Fibroblast of mammary gland (primary cell): ENCODE measurements around the gene SNED1.

Experiments
- DNase-seq: peaks from one replicate; pipeline ENCODE4 v3.0.0-alpha.2; 2010; ENCODE audit warnings: low read depth
- H3K4me3 ChIP-seq: 2 replicates; pipeline ENCODE4 v1.5.1; 2011; ENCODE audit warnings: low read depth, mild to moderate bottlenecking, low read length, moderate library complexity; ENCODE audit not compliant: control insufficient read depth
- TF ChIP-seq, protein P1 (sequence below): conservative IDR thresholded peaks from 2 replicates; pipeline ENCODE4 v1.5.1; 2011; ENCODE audit warnings: low read depth, low read length, inconsistent platforms; ENCODE audit not compliant: control insufficient read depth, insufficient read depth

SNED1 gene

DNA sequence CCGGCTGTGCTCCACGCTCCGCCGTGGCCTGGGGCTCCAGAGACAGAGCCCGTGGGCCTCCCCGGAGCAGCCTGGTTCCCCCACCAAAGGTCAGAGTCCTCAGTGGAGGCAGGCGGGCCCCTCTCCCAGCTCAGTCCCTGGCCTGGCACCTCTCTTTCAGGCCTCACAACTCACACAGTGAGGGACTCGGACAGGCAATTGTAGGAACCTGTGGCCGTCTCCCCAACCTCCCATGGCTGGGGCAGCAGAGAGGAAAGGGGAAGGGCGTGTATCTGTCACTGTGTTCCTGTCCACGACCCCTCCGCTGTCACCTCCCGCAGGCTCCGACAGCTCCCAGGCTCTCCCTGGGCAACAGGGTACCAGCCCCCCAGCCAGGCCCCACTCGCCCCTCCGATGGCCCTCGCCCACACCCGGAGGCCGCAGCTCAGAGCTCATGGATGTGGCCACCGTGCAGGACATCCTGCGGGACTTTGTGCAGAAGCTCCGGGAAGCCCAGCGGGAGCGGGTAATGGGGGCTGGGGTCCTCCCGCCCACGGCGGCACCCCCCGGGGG lies 32.4 kb upstream of the SNED1 start:
- TF ChIP-seq, protein P1, sequence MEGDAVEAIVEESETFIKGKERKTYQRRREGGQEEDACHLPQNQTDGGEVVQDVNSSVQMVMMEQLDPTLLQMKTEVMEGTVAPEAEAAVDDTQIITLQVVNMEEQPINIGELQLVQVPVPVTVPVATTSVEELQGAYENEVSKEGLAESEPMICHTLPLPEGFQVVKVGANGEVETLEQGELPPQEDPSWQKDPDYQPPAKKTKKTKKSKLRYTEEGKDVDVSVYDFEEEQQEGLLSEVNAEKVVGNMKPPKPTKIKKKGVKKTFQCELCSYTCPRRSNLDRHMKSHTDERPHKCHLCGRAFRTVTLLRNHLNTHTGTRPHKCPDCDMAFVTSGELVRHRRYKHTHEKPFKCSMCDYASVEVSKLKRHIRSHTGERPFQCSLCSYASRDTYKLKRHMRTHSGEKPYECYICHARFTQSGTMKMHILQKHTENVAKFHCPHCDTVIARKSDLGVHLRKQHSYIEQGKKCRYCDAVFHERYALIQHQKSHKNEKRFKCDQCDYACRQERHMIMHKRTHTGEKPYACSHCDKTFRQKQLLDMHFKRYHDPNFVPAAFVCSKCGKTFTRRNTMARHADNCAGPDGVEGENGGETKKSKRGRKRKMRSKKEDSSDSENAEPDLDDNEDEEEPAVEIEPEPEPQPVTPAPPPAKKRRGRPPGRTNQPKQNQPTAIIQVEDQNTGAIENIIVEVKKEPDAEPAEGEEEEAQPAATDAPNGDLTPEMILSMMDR: no peak
- no peak for DNase-seq
- H3K4me3 ChIP-seq: no peak overlapping the region

DNA sequence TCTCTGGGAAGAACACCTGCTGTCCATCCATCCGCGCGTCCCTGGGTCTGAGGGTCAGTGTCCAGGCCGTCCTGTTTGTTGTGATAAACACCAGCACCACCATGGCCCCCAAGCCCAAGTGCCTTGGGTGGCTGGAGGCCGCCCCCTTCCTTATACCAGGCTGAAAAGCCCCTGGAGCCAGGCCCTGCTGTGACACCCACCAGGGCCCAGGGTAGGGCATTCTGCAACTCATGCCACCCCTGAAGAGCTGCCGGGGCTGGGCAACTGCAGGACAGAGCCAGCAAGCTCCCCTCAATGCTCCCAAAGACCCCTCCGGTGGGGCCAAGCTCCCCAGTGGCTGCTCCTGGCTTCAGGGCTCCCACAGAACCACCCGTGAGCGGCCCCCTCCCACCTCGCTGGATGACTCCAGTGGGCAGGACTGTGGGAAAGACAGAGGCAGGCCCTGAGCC lies 31.9 kb upstream of the SNED1 start:
- H3K4me3 ChIP-seq: no peak overlapping the region
- DNase-seq: no peak
- TF ChIP-seq, protein P1: no peak

DNA sequence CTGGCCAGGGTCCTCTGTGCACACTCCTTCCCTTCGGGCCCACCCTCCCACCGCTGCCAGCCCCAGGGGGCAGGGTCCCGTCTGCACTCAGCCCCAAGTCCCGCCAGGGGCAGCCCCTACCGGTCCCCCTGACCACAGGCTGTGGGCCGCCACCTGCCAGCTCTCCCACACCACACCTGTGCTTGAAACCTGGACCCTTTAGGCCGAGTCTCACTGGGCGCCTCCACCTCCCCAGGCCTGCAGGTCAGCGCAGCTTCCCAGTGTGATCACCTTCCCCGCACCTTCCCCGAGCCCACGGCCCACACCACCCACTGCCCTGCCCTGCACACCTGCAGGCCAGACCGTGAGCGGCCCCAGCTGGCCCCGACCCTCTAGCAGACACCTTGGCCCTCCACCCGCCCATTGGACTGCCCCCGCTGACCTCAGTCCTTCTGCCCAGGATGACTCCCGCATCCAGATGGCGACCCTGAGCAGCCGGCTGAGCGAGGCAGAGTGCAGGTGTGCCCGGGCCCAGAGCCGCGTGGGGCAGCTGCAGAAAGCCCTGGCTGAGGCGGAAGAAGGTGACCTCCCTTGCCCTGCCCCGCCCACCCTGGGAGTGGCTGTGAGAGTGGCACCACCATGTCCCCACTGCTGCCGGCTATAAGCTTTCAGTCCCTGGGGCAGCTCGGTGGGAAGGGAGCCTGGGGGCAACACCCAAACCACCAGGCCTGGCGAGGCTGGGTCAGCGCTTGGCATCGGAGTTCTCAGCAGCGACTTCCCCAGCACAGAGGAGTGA lies 31.3 kb upstream of the SNED1 start:
- no peak for DNase-seq
- TF ChIP-seq, protein P1: no peak
- no peak overlapping the region for H3K4me3 ChIP-seq

DNA sequence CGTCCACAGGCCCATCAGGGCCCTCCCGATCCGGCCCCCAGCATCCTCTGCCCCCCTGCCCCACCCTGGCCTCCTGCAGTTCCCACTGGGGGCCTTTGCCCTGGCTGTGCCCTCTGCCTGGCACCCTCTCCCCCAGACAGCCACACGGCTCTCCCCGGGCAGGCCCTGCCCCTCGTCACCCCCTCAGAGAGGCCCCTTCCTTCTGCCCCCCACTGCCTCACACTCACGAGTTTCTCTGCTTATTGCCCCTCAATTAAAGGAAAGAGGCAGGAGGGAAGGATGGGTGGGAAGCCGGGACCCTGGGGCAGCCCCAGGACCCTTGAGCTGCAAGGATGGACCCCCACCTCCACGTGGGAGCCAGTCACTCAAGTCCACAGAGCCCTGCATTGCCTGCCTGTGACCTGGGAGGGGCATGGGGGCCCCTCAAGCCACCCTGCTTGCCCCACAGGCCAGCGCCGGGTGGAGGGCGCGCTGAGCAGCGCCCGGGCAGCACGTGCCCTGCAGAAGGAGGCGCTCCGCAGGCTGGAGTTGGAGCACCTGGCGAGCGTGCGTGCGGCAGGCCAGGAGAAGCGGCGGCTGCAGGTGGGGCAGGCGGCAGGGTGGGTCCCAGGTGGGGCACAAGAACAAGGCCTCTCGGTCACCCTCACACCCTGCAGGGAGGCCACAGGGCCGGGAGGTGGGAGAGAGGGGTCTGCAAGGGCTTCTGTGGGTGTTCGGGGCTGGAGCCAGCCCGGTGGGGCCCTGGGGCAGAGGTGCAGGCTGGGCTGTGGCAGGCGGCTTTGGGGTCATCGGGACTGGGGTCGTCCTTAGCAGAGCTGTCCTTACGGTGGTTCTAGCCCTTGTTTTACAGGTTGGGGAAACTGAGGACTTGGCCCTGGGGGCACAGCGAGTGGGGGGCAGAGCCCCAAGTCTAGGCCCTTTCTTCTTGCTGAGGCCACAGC lies 30.5 kb upstream of the SNED1 start:
- TF ChIP-seq, protein P1: no peak
- DNase-seq: no peak
- no peak overlapping the region for H3K4me3 ChIP-seq

DNA sequence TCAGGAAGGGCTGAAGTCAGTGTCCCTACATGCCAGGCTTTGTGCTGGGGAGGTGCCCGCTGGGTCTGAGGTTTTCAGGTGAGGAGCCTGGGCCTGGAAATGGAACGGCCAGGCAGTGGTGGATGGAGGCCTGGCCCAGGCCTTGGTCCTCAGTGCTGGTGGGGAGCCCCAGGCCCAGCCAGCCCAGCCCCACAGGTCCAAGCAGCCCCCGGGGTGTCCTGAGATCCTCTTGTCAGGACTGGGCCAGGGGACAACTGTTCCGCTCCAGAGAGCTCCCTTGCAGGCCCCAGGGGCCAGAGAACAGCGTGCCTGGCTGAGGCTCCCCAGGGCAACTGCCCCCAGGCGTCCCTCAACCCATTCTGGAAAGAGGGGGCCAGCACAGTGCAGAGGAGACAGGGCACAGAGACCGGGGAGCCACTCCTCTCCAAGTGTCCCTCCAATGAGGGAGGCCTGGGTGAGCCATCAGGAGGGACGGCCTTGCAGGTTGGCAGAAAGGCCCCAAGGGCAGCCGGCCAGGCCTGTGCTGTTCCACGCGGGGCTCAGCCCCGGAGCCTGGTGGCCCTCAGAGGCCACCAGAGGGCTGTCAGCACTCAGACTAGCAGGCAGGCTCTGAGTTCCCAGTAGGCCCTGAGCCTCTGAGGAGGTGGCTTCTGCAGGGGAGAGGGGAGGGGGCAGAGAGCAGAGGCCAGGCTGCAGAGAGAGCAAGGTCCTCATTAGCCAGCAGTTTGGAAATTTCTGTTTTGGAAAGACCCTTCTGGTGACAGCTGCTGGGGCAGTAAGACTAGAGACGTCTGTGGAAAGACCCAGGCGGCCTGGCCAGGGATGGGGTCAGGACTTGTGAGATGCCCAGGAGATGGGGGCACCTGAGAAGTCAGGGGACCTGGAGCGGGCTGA lies 29.4 kb upstream of the SNED1 start:
- no peak for DNase-seq
- H3K4me3 ChIP-seq: no peak overlapping the region
- TF ChIP-seq, protein P1: no peak

DNA sequence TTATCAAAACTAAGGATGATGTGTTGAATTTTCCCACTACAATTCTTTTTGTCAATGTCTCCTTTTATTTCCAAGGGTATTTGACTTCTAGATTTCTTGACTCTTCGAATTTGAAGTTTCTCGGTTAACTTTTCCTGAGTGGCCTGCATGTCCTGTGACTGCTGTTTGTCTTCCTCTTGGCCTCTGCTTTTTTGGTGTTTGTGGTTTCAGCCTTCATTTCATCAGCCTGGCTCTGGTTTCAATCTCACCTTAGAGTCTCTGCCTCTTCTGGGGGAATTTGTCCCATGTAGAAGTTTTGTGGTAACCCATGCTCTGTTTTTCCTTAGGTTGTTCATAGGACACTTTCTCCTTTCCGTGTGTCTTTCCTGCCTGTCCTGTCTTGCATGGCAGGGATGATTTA lies 28.3 kb upstream of the SNED1 start:
- DNase-seq: no peak
- TF ChIP-seq, protein P1: no peak

More for the DNA sequence above, 28.3 kb upstream of the SNED1 start:
- no peak overlapping the region for H3K4me3 ChIP-seq
